Stimulated activated CD4-positive, alpha-beta T cell treated with anti-CD3 and anti-CD28 coated beads, Interleukin-1b, Interleukin-23, amount 100 ng/mL, for 1 hour (primary cell): ENCODE data around the gene XRN1.
"Not testable (repeated sequence)": the region's sequence is repeated elsewhere in the genome, so short reads cannot be mapped to it uniquely, and the experiment has no call there.

Experiments used
- DNase-seq, 2 donors: peaks; one replicate each; pipeline ENCODE4 v3.0.0-alpha.2; 2020; ENCODE audit warnings: low read depth in 2 of 2

Gene XRN1, protein sequence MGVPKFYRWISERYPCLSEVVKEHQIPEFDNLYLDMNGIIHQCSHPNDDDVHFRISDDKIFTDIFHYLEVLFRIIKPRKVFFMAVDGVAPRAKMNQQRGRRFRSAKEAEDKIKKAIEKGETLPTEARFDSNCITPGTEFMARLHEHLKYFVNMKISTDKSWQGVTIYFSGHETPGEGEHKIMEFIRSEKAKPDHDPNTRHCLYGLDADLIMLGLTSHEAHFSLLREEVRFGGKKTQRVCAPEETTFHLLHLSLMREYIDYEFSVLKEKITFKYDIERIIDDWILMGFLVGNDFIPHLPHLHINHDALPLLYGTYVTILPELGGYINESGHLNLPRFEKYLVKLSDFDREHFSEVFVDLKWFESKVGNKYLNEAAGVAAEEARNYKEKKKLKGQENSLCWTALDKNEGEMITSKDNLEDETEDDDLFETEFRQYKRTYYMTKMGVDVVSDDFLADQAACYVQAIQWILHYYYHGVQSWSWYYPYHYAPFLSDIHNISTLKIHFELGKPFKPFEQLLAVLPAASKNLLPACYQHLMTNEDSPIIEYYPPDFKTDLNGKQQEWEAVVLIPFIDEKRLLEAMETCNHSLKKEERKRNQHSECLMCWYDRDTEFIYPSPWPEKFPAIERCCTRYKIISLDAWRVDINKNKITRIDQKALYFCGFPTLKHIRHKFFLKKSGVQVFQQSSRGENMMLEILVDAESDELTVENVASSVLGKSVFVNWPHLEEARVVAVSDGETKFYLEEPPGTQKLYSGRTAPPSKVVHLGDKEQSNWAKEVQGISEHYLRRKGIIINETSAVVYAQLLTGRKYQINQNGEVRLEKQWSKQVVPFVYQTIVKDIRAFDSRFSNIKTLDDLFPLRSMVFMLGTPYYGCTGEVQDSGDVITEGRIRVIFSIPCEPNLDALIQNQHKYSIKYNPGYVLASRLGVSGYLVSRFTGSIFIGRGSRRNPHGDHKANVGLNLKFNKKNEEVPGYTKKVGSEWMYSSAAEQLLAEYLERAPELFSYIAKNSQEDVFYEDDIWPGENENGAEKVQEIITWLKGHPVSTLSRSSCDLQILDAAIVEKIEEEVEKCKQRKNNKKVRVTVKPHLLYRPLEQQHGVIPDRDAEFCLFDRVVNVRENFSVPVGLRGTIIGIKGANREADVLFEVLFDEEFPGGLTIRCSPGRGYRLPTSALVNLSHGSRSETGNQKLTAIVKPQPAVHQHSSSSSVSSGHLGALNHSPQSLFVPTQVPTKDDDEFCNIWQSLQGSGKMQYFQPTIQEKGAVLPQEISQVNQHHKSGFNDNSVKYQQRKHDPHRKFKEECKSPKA (N-terminal part only)

DNA sequence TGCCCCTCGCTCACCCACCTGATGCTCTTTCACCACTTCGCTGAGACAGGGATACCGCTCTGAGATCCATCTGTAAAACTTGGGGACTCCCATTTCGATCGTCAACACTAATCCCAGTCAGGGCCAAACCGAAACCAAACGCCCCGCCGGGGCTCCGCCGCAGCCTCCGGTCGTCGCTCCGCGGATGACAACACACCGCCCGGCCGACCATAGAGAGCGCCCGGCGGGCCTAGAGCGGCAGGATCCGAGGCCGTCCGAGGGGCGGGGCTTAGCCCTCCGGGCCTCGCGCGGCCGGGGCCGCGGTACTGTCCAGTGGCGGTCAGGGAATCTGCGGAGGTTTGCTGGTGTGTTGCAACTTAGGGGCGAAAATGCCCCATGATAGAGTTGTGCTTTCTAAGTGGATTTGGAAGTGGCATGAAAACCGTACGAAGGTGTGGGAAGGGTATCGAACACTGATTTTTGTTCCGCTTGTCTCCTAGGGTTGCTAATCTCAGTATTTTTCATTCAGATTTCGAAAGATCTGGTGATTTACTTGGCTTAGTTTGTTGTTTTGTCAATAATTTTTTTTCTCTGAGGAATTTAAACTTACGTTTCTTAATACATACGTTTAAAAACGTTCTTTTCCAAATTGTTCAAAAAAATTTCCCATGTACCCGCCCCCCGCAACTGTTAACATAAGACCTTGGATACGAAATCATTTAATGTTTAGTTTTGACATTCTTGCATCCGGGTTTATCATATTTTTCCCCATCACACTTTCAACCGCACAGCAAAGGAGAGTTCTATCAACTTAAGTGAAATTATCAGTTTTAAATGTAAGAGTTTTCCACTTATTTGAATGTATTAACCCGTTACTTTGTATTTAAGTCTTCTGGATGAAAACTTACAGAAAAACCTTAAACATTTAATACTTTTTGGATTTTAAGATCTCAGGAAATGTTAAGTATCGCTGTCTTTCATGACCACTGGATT lies at the start of gene XRN1:
Gene XRN1 (minus strand): TSS at position 186 of the 972 bp plus-strand sequence. CDS start 93 bp downstream, at position 93.
- peak; percentile 84 to 91 for DNase-seq

DNA sequence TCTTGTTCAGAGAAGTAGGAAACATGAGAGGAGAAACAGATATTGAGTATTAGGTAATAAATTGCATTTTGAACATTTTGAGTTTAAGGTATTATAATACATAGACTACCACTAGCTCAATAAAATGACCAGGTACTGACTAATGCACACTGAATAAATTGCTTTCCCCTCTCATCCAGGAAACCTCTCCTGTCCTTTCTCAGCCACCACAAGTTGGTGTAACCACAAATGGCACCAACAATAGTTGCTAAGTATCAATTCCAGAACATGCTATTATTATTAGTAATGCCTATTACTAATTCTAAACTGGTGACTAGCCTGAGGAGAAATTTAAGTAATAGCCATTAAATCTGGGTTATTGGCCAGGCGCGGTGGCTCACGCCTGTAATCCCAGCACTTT lies 47.3 kb upstream of the XRN1 start:
- DNase-seq = no peak

DNA sequence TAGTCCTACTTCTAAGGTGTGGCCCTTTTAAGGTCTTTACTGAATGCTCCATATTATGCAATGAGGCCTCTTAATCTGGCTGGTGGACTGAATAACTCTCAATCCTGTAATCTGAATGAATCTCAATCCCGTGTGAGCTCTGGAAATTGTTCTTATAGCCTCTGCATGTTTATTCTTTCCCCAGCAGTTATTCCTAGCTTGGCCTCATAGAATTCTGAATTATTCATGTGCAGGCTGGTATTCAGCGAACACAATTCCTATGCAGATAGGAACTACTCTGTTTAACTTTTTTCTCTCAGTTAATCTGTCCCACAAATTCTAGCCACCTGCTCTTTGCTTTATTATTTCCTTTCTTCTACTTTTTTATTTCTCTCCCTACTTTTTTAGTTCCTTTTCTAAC lies 44.3 kb upstream of the XRN1 start:
- no peak for DNase-seq

DNA sequence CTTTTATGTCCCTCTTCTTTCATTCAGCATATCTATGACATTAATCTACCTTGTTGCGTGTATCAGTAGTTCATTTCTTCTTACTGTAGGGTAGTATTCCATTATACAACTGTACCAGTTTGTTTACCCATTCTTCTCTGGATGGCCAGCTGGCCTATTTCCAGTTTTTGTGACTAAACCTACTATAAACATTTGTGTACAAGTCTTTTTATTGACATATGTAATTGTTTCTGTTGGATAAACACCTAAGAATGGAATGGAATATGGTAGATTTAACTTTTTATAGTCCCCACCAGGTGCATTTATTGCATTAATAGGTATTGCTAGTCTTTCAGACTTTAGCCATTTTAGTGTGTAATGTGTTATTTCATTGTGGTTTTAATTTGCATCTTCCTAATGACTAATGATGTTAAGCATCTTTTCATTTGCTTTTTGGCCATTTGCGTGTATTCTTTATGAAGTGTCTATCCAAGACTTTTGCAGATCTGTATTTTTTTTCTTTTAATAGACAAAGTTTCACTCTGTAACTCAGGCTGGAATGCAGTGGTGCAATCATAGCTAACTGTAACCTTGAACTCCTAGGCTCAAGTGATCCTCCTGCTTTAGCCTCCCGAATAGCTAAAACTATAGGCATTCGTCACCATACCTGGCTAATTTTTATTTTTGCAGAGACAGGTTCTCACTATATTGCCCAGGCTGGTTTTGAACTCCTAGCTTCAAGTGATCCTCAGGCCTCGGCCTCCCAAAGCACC lies 41.9 kb upstream of the XRN1 start:
- DNase-seq = no peak

DNA sequence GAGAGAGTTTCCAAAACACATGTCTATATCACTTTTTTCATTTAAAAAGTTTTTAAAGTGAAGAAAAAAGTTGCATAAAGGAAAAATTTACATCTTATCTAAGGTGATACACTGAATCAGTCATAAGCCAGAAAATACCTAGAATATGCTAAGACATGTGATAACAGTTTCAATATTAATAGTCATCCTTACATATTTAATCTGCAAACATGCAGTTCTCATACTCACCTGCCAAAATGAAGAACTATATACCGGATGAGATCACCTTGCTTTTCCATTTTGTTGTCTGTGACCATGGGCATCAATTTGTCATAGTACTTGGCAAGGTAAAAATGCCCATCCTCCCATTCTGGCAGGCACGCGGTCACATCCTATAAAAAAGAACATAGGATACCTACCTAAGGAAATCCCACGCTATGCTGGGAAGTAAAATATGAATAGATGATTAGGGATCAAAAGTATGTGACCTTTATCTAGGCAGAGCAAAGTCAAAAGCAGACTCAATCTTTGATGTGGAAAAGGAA lies 37.1 kb upstream of the XRN1 start:
- DNase-seq = no peak

DNA sequence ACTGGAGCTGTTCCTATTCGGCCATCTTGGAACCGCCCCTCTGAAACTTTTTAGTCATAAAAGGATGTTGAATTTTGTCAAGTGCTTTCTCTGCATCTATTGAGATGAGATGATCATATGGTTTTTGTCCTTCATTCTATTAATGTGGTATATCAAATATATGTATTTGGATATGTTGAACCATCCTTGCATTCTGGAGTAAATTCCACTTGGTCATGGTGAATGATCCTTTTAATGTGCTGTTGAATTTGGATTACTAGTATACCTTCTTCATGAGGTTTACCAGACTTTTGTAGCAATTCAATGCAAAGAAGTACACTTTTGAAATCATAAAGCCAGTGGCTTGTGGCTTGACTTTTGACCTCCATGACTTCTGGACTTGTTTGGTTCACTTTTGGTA lies 33.4 kb upstream of the XRN1 start:
- no peak for DNase-seq

DNA sequence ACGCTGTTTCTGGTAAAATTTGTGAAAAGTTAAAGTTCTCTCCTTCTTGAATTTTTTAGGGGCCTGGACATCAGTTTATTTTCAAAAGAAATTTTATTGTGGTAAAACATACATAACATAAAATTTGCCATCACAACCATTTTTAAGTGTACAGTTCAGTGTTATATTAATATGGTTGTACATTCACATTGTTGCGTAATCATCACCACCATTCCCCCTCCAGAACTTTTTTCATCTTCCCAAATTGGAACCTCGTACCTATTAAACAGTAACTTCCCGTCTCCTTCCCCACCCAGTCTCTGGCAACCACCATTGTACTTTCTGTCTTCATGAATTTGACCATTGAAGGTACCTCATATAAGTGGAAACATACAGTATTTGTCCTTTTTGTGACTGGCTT lies 23.0 kb upstream of the XRN1 start:
- no peak for DNase-seq

DNA sequence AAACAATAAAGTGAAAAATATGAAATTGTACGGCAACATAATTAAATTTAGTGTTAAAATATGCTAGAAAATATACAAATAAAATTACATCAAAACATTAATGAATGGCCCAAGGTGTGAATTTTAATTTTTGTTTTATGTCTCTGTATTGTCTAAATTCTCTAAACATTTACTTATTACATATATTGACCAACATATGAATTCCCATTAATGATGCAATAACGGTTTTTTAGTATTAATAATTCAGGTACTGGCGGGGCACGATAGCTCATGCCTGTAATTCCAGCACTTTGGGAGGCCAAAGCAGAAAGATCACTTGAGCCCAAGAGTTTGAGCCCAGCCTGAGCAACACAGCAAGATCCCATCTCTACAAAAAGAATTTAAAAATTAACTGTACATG lies 20.6 kb upstream of the XRN1 start:
- no peak for DNase-seq

DNA sequence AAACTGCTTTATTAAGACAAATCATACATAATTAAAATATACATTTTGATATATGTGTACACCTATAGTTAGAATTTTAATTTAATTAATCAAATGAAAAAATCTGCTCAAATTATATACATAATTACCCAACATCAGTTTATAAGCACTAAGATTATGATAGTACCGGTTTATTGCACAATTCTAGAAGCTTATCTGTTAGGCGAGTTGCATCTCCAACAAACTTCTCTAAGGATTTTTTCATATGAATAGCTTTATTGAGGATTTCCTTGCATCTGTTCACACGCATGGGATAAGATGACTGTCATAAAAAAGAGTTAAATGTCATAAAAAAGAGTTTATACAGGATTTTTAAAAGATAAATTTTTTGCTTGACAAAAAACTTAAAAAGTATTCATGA lies 19.9 kb upstream of the XRN1 start:
- no peak for DNase-seq

DNA sequence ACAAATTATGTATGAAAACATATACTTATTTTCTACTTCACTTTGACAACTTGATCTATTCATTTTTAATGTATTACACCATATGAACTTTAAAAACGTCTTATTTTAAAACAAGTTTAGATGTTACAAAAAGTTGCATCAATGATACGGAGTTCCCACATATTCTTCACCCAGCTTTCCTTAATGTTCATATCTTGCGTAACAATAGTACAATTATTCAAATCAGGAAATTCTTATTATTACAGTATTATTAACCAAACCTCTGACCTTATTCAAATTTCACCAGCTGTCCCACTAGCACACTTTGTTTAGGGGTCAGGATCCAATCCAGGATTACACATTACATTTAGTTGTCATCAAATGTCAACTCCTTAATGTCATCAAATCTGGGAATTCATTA lies 12.9 kb upstream of the XRN1 start:
- no peak for DNase-seq

DNA sequence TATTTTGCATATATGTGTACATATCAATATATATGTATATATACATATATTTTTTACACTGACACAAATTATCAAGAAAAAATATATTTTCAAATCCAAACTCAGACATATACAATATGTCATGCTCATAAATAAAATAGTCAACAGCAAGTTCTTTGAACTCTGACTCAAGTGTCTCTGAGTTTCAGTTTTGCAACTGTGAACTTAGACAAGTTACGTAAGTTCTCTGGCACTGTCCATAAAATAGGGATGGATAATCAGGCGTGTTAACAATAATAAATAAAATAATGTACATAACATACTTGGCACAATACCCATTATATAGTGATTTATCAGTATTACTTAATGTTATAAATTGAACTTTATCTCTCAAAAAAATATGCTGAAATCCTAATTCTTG lies 12.1 kb upstream of the XRN1 start:
- no peak for DNase-seq

DNA sequence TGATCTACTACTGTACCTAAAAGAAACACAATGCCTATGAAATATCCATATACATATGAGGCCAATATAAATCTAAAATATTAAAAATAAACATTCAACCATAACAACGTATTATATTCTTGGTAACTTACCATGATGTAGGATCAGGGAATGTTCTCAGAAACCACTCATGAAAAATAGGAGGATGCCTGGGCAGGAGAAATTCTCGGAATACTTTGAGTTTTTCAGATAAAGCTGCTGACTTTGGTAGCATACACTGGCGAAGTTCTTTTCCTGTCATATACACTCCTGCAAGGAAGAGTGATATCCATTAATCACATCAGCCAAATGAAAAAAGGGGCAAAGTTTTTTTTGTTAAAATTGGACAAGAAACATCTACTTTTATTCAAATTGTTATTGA lies 11.3 kb upstream of the XRN1 start:
- no peak for DNase-seq

DNA sequence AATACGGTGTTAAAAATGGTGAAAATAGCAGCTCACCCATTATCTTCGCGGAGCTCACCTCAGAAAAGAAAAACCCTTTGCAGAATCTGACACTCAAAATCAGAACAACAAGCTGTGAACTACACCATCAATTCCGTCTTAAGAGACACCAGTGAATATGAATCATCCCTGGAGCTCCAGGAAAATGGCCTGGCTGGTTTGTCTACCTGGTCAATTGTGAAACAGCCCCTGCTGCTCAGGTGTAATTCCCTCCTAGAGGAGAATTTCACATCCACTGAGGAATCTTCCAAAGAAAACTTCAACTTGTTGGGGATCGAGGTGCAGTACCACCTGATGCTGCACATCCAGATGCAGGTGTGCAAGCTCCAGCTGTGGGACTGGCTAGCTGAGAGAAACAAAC lies 3.0 kb upstream of the XRN1 start:
- no peak for DNase-seq

DNA sequence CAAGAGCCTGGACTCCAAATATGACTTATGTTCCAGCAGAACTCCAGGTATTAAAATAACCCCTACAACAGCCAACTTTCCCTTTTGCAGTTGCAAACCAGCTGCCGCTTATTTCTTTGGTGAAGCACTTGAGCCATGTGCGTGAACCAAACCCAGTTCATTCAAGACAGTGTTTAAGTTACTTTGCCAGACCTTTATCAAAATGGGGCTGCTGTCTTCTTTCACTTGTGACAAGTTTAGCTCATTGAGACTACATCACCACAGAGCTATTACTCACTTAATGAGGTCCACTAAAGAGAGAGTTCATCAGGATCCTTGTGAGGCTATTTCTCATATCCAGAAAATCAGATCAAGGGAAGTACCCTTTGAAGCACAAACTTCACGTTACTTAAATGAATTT lies 2.4 kb upstream of the XRN1 start:
- DNase-seq = no peak

DNA sequence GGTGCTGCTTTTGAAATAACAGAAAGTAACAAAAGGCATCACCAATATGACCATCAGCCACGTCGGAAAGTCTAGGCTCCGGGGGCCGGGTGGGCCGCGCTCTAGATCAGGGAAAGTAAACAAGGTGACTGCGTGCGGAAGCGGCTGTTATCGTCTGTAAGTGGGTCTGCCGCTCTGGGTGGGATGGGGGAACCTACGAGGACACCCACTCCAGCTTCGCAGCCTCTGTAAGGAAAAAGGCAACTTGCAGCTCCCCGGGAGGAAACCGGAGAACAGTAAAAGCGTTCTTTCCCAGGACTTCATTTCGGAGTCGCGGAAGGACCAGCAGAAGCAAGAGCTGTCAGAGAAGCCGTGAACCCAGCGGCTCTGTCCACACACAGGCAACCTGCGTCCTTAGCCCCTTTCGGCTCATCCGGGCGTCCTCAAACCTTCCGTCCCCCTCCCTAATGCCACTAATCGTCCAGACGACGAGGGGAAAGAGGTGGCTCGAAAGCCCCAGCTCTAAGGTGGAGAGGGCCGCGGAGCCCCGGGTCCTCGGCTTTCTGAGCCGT lies 461 bp downstream of the XRN1 start:
- peak in 1 of 2 donors; percentile 7 for DNase-seq

DNA sequence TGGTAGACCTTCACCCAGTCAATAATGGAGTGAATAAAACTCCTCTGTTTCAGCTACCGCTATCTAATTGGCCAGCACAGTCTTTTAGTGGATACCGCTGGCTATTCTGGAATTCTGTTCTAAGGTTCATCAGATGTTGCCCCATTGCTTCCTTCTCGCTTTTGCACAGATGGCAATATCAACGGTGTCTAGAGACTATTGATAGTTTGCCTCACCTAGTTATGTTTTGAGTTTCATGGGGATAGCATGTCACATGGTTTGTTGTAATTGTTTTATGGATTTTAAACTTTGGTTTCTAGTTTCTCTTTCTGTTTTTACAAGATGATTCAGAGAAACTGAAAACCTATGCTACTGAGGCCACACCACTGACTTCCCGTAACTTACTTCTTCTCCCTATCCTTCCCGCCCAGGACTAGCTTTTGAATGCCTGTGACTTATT lies 2.0 kb downstream of the XRN1 start:
- DNase-seq = no peak

DNA sequence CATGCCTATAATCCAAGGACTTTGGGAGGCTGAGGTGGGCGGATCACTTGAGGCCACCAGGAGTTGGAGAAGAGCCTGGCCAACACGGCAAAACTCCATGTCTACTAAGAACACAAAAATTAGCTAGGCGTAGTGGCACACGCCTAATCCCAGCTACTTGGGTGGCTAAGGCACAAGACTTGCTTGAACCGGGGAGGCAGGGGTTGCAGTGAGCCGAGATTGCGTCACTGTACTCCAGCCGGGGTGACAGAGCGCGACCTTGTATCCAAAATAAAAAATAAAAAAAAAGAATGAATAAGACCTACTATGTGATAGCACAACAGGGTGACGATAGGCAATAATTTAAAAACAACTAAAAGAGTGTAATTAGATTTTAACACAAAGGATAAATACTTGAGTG lies 3.5 kb downstream of the XRN1 start:
- no peak for DNase-seq

DNA sequence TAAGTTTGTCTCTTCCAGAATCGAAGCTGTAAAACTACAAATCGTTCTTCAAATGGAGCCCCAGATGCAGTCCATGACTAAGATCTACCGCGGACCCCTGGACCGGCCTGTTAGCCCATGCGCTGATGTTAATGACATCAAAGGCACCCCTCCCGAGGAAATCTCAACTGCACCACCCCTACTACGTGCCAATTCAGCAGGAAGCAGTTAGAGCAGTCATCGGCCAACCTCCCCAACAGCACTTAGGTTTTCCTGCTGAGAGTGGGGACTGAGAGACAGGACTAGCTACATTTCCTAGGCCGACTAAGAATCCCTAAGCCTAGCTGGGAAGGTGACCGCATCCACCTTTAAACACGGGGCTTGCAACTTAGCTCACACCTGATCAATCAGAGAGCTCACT lies 4.8 kb downstream of the XRN1 start:
- DNase-seq = not testable (repeated sequence)

DNA sequence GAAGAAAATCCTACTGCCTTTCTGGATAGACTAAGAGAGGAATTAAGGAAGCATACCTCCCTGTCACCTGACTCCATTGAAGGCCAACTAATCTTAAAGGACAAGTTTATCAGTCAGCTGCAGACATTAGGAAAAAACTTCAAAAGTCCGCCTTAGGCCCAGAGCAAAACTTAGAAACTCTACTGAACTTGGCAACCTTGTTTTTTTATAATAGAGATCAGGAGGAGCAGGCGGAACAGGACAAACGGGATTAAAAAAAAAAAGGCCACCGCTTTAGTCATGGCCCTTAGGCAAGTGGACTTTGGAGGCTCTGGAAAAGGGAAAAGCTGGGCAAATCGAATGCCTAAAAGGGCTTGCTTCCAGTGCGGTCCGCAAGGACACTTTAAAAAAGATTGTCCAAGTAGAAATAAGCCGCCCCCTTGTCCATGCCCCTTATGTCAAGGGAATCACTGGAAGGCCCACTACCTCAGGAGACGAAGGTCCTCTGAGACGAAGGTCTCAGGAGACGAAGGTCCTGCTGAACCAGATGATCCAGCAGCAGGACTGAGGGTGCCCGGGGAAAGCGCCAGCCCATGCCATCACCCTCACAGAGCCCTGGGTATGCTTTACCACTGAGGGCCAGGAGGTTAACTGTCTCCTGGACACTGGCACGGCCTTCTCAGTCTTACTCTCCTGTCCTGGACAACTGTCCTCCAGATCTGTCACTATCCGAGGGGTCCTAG lies 8.2 kb downstream of the XRN1 start:
- DNase-seq = not testable (repeated sequence)
